K562 (cell line): ENCODE measurements around the gene PDE8A. TPM values are rescaled to one million over a fixed set of nuclear protein-coding genes. Genes with fewer than 3 reads are reported as not detected.
A peak's percentile ranks its signal among the peaks of the same experiment; 100 is the strongest.

ENCODE experiments used
- ATAC-seq: fragments of 200-7000 bp; cut with Tn5 transposase; 3 replicates; pipeline ENCODE4 v1.9.1; 2020; ENCODE audit warnings: moderate library complexity
- BruUV-seq: library from RNA; stranded (reverse); fragments of 400-500 nt; replicated peaks from 2 replicates; lab custom pipeline; 2021; lab: Mats Ljungman, UMichigan
- CTCF ChIA-PET: fragments of 300-600 bp; formaldehyde crosslinking; extraction: SDS; loops from one replicate; lab custom pipeline; 2021; ENCODE audit warnings: low intra/inter-chr PET ratio; lab: Yijun Ruan, JAX
- POLR2A ChIA-PET: fragments of 300-600, 350-650 bp; sonication (Branson Sonifier 250); formaldehyde crosslinking; extraction: SDS; loops from one replicate; lab custom pipeline; 2021; ENCODE audit warnings: antibody characterized with exemption, inconsistent platforms; lab: Yijun Ruan, JAX
- DNase-seq, 4 experiments: peaks; one replicate each; pipeline versions ENCODE4 v3.0.0 to v3.0.0-alpha.2; 2011 to 2018; ENCODE audit warnings: low spot score in 3 of 4, mixed read lengths in 3 of 4; ENCODE audit errors: extremely low read depth in 1 of 4
- FAIRE-seq: peaks from 2 replicates; lab custom pipeline; 2011; peaks lifted over from hg19 to GRCh38; lab: Jason Lieb, UNC
- H2AFZ ChIP-seq: 2 replicates; pipeline ENCODE4 v1.6.0; 2011; ENCODE audit warnings: low read depth, low read length, control low read depth, inconsistent platforms
- H3K27ac ChIP-seq: fragments of 200-600 bp; 3 replicates; pipeline ENCODE4 v1.8.0; 2011; ENCODE audit warnings: low read depth, mild to moderate bottlenecking, control low read depth, inconsistent platforms, low read length, moderate library complexity, mixed read lengths; ENCODE audit errors: extremely low read depth
- H3K27me3 ChIP-seq, 2 experiments: fragments of 300-600 bp in 1 of 2; 2 replicates in 1 of 2; 3 replicates in 1 of 2; pipeline versions ENCODE4 v1.6.0 to v1.8.0; 2011; ENCODE audit warnings: inconsistent platforms in 2 of 2, low read length in 2 of 2, mild to moderate bottlenecking in 1 of 2, mixed read lengths in 1 of 2, moderate library complexity in 1 of 2; ENCODE audit not compliant: control insufficient read depth in 2 of 2, insufficient read depth in 2 of 2
- H3K36me3 ChIP-seq: fragments of 300-600 bp; 3 replicates; pipeline ENCODE4 v1.8.0; 2011; ENCODE audit warnings: mild to moderate bottlenecking, low read length, inconsistent platforms; ENCODE audit not compliant: control insufficient read depth, insufficient read depth
- H3K4me1 ChIP-seq, 2 experiments: fragments of 200-600 bp in 1 of 2; replicated peaks in 1 of 2; 2 replicates in 1 of 2; 3 replicates in 1 of 2; pipeline versions ENCODE4 v1.5.1 to v1.8.0; 2011; ENCODE audit warnings: inconsistent platforms in 2 of 2, low read length in 2 of 2, mild to moderate bottlenecking in 1 of 2, mixed read lengths in 1 of 2, moderate library complexity in 1 of 2; ENCODE audit not compliant: control insufficient read depth in 2 of 2, insufficient read depth in 2 of 2
- H3K4me2 ChIP-seq: 2 replicates; pipeline ENCODE4 v1.6.1; 2011; ENCODE audit warnings: low read length, control low read depth, inconsistent platforms, mixed read lengths; ENCODE audit not compliant: insufficient read depth
- H3K4me3 ChIP-seq: fragments of 200-600 bp; sonication (generic), shearing (Covaris generic); 2 replicates; pipeline ENCODE4 v1.5.1; 2016; ENCODE audit warnings: control low read depth, inconsistent platforms
- H3K79me2 ChIP-seq: fragments of 200-600 bp; 3 replicates; pipeline ENCODE4 v1.8.0; 2011; ENCODE audit warnings: low read length, inconsistent platforms; ENCODE audit not compliant: control insufficient read depth, insufficient read depth
- H3K9ac ChIP-seq, 2 experiments: 2 replicates each; pipeline versions ENCODE4 v1.6.0 to v1.6.1; 2011; ENCODE audit warnings: low read depth in 2 of 2, low read length in 2 of 2, control low read depth in 1 of 2, inconsistent platforms in 1 of 2, mild to moderate bottlenecking in 1 of 2, mixed read lengths in 1 of 2; ENCODE audit not compliant: insufficient read depth in 1 of 2
- H3K9me1 ChIP-seq: one replicate; pipeline ENCODE4 v1.6.0; 2011; ENCODE audit warnings: inconsistent platforms, mild to moderate bottlenecking, low read length, moderate library complexity; ENCODE audit not compliant: control insufficient read depth, insufficient read depth
- H3K9me3 ChIP-seq: replicated peaks from 2 replicates; pipeline ENCODE4 v1.5.1; 2011; ENCODE audit warnings: low read depth, low read length, inconsistent platforms; ENCODE audit not compliant: control insufficient read depth, insufficient read depth
- H4K20me1 ChIP-seq: replicated peaks from 2 replicates; pipeline ENCODE4 v1.6.1; 2011; ENCODE audit warnings: low read length, inconsistent platforms, mixed read lengths; ENCODE audit not compliant: control insufficient read depth, insufficient read depth
- BCOR ChIP-seq: fragments of 450-650 bp; IDR thresholded peaks from 2 replicates; pipeline ENCODE4 v1.6.1; 2016
- E2F6 ChIP-seq, 2 experiments: IDR thresholded peaks; 2 replicates each; pipeline ENCODE4 v1.6.1; 2011; ENCODE audit warnings: borderline replicate concordance in 1 of 2, control low read depth in 1 of 2, low read depth in 1 of 2, low read length in 1 of 2, mild to moderate bottlenecking in 1 of 2, mixed read lengths in 1 of 2, moderate library complexity in 1 of 2; ENCODE audit not compliant: insufficient read depth in 1 of 2, insufficient read length in 1 of 2, poor library complexity in 1 of 2, severe bottlenecking in 1 of 2; ENCODE audit errors: extremely low read depth in 1 of 2
- ESRRA ChIP-seq: fragments of 450-650 bp; IDR thresholded peaks from 2 replicates; pipeline ENCODE4 v1.6.1; 2014; ENCODE audit warnings: low read depth, mild to moderate bottlenecking, moderate library complexity, borderline replicate concordance
- GATAD2B ChIP-seq: fragments of 450-650 bp; IDR thresholded peaks from 2 replicates; pipeline ENCODE4 v1.6.1; 2017; ENCODE audit warnings: mild to moderate bottlenecking, borderline replicate concordance
- HNRNPH1 ChIP-seq: fragments of 200-400 bp; formaldehyde crosslinking; optimal IDR thresholded peaks from 2 replicates; pipeline ENCODE3; 2017; ENCODE audit warnings: low read depth, mild to moderate bottlenecking, low read length, moderate library complexity
- KDM1A ChIP-seq, 2 experiments: fragments of 450-650 bp; IDR thresholded peaks; 2 replicates each; pipeline ENCODE4 v1.6.1; 2016; ENCODE audit warnings: mild to moderate bottlenecking in 2 of 2
- KDM2B ChIP-seq: fragments of 250-450 bp; sonication (Bioruptor Pico); IDR thresholded peaks from 2 replicates; pipeline ENCODE4 v1.8.0; 2021; ENCODE audit warnings: mild to moderate bottlenecking, moderate library complexity
- MIER1 ChIP-seq: fragments of 450-650 bp; IDR thresholded peaks from 2 replicates; pipeline ENCODE4 v1.6.1; 2016; ENCODE audit warnings: antibody characterized with exemption, mild to moderate bottlenecking, low read depth
- RCOR1 ChIP-seq, 2 experiments: IDR thresholded peaks; 2 replicates each; pipeline ENCODE4 v1.6.1; 2012; ENCODE audit warnings: low read depth in 2 of 2, low read length in 2 of 2, borderline replicate concordance in 1 of 2, improper control_type of control experiment in 1 of 2
- RFX5 ChIP-seq: IDR thresholded peaks from 2 replicates; pipeline ENCODE4 v1.6.1; 2011; ENCODE audit warnings: low read depth, mild to moderate bottlenecking, improper control_type of control experiment, low read length
- SMC3 ChIP-seq: conservative IDR thresholded peaks from 2 replicates; pipeline ENCODE4 v1.6.1; 2011; ENCODE audit warnings: low read depth, low read length, improper control_type of control experiment; ENCODE audit not compliant: insufficient read depth
- STAT5A ChIP-seq: IDR thresholded peaks from 2 replicates; pipeline ENCODE4 v1.6.1; 2012; ENCODE audit warnings: low read length, inconsistent platforms, borderline replicate concordance
- ZNF165 ChIP-seq: fragments of 250-450 bp; sonication (Bioruptor Pico); IDR thresholded peaks from 2 replicates; pipeline ENCODE4 v1.4.0; 2020; ENCODE audit warnings: borderline replicate concordance
- ZNF655 ChIP-seq: fragments of 250-450 bp; sonication (Bioruptor Pico); IDR thresholded peaks from 2 replicates; pipeline ENCODE4 v1.5.0; 2021
- ZZZ3 ChIP-seq: fragments of 450-650 bp; IDR thresholded peaks from 2 replicates; pipeline ENCODE4 v1.6.1; 2016; ENCODE audit warnings: antibody characterized with exemption, mild to moderate bottlenecking, moderate library complexity
- WGBS: fragments of 100-300 bp; shearing (Covaris generic); methylation state at CpG from one replicate; pipeline ENCODE4 v1.1.6; 2016; ENCODE audit warnings: low coverage, mixed read lengths; ENCODE audit not compliant: insufficient coverage; ENCODE audit errors: missing lambda C conversion rate; 5-methylcytosine and 5-hydroxymethylcytosine counted together
- in situ Hi-C: fragments of 300-500 bp; cut with MboI; formaldehyde crosslinking; loops from 4 replicates; pipeline ENCODE4 v1.15.0; 2018; ENCODE audit warnings: inconsistent platforms, mixed read lengths
- intact Hi-C: fragments of 100-400 bp; cut with micrococcal nuclease; formaldehyde crosslinking; loops from 2 replicates; pipeline ENCODE4 v1.14.2; 2022
- polyA plus RNA-seq, 8 experiments: library from polyadenylated mRNA; depleted of rRNA in 4 of 8; stranded (reverse) in 5 of 8; unstranded in 3 of 8; fragments of >200 nt; fragmentation: Nextera tagmentation in 2 of 8; fragmentation: Illumina TruSeq in 1 of 8; extraction: Ambion mirVana in 2 of 8; extraction: Trizol in 1 of 8; gene quantifications; 2 replicates each; pipeline versions ENCODE4 v1.2.1 to v1.2.3, GENCODE V29; 2011 to 2014; ENCODE audit warnings: inconsistent platforms in 1 of 8, missing spikeins in 1 of 8
- total RNA-seq, 7 experiments: library from RNA; depleted of rRNA in 6 of 7; stranded (reverse); fragments of >200 nt in 6 of 7; fragmentation: Illumina TruSeq in 2 of 7; extraction: Trizol in 2 of 7; gene quantifications; 2 replicates each; pipeline versions ENCODE4 v1.2.1 to v1.2.3, GENCODE V29; 2011 to 2021; ENCODE audit warnings: low replicate concordance in 1 of 7

PDE8A gene
- total and polyA plus RNA-seq, 9 of the 15 experiments (the other 6 are each of a cell fraction or from before 2014, with no cell fraction given): 5.9 to 40.3 (median 19.8) TPM

- Histone ChIP-seq H3K27me3 (no peaks in the 10 kb centered on the region), H3K36me3 (no peaks in the 10 kb centered on the region), H3K9me3 (no peaks in the 10 kb centered on the region), H3K4me1 (peaks cover 23 to 38% of the 10 kb centered on the region in 2 experiments), H3K9ac (peak overlapping the region; percentile 78 to 83; a peak in 3 of 4 replicates), H4K20me1 (peaks cover 3% of the 10 kb centered on the region; the same call in 1 of the 2 replicates), H2AFZ (peak overlapping the region; percentile 92), H3K79me2 (peaks cover 31% of the 10 kb centered on the region), H3K27ac (no peak overlapping the region; the same call in 2 of the 3 replicates), H3K4me3 (peak overlapping the region; percentile 71; the same call in 1 of the 2 replicates), H3K4me2 (peak overlapping the region; percentile 87), H3K9me1 (no peaks in the 10 kb centered on the region)
- 11% methylated on average over 16 of the region's 16 CpGs for WGBS
- DNase-seq (peak; percentile 58 to 70 (median 64)), FAIRE-seq (peak; percentile 73), ATAC-seq (peak; percentile 6)
- intact Hi-C loops (loop anchor here (2.0 kb wide), 2 partner anchors 25 to 65 kb away; no protein-coding TSS in a partner anchor), in situ Hi-C loops (no loop called here)
- TF ChIP-seq MIER1 (no peak), ZNF655 (no peak), KDM2B (0 out of 2 replicates have a peak, but pooled peaks have one; percentile 29), RFX5 (no peak), GATAD2B (no peak), RCOR1 (IDR thresholded peaks at IDR 0.05; ENCODE audit: borderline replicate concordance in 1 of 2, low read depth in 2 of 2, low read length in 2 of 2) (0 out of 4 replicates have a peak, but pooled peaks of 1 of the 2 experiments have one; percentile 5), KDM1A (IDR thresholded peaks at IDR 0.05) (peak; percentile 26 to 34; a peak in 1 of 4 replicates), ZNF165 (CRISPR knock-in tag) (peak; percentile 42; the same call in 1 of the 2 replicates), HNRNPH1 (no peak), ZZZ3 (no peak), ESRRA (peak; percentile 27; the same call in 1 of the 2 replicates), E2F6 (IDR thresholded peaks at IDR 0.05; ENCODE audit: borderline replicate concordance in 1 of 2, extremely low read depth in 1 of 2, insufficient read depth in 1 of 2, insufficient read length in 1 of 2, low read depth in 1 of 2, low read length in 1 of 2, poor library complexity in 1 of 2, severe bottlenecking in 1 of 2) (peak in 1 of 2 experiments; percentile 9), STAT5A (no peak), BCOR (peak; percentile 49; the same call in 1 of the 2 replicates), SMC3 (no peak)
- CTCF ChIA-PET: no interaction called here
- no TSS peak for BruUV-seq
- POLR2A ChIA-PET: interaction anchor here (0.7 to 0.9 kb wide), 3 partner anchors 8 to 71 kb away, joined by 3 read pairs; no protein-coding TSS in a partner anchor
Measured at GRCh38 chr15:84979651-84980050, 2.0 kb upstream of the PDE8A start.
